HTERT RPE-1 (cell line): ENCODE data around the gene FRS3.

ENCODE experiments used
- in situ Hi-C: fragments of 300-500 bp; cut with MboI; formaldehyde crosslinking; loops from 4 replicates; pipeline ENCODE4 v1.14.3; 2020; ENCODE audit warnings: low sequenced_read_pairs

FRS3 gene

DNA sequence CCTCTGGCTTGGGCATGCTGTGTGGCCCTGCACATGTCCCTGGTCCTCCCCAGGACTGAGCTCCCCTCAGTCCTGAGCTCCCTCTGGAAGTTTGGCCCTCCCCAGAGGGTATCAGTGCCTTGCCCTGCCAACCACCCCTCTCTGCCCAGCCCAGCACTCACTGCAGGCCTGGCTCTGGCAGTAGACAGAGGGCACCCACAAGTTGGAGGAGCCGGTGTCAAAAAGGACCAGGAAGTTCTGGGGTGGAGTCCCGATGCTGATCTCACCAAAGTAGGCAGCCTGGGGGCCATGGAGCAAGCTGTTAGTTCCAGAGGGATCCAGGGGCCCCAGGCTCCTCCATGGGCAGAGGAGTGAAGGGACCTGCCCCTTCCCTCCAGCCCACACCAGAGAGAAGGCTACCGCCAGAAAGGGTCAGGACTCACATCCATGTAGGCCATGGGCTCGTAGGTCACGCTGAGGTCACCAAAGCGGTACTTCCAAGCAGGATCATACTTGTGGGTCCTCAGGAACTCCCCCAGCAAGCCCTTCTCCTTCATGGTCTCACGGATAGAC is 35.4 kb downstream of the FRS3 start:
- in situ Hi-C loops, result no loop called here

DNA sequence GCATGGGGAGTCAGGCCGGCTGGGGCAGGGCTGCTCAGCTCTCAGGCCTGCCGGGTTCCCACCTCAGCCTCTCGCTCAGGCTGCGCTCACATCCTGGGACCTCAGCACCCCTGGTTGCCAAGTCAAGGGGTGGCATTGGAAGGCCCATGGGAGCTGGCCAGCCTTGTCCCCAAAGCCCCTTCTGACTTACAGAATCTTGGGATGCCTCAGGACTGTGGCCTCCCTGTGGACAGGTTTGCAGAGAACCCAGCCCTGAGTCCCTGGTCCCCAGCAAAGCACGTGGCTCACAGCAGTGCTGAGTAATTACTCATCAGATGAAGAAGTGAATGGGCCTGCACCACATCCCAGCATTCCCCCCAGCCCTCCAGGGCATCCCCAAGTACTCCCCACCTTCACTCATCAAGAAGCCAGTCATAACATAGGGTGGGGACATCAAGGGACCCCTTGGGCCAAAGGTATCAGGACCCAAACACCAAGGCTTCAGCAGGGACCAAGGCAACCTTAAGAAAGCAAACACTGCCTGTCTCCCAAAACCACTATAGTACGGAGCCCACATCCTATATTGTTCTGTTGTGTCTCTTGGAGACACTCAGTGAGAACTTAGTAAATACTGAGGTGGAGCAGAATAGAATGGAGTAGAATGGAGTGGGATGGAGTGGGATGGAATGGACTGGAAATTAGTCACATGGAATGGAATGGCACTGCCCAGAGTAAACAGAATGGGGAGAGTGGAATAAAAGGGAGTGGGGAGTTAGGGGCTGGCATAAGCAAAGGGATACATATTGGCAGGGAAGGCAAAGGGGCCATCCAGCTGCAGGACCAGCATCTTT is 36.1 kb downstream of the FRS3 start:
- in situ Hi-C loops, result no loop called here

DNA sequence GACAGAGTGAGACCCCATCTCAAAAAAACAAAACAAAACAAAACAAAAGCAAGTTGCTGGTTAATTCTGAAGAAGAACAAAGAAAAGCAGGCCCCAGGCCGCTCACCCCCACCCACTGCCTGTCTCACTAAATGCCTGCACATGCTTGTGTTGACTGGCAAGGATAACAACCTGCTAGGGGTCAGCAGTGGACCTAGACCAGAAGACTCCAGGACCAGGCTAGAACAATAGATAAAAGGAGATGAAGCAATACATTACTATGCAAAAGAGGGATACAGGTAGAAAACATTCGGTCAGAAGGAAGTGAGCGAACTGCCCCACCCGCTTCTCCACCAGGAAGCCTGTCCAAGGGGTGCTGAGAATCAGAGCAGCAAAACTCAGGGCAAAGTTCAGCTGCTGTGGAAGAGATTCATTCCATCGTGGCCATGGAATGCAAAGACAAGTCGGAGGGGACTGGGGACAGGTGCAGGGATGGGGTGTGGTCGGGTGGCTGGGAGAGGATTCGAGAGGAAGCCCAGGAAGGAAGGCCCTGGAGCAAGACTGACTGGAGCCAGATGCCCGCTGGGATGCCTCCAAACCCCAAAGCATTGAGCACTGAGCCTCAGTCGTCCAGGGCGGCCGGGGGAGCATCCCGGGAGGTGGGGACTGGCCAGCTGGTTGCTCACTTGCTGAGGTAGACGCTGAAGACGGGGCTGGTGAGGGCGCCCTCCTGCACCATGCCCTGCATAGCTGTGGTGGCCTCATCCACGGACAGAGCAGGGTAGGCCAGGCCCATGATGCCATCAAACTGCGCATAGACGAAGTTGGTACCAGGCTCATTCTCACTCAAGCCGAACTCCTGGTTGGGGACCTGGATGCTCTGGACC is 37.8 kb downstream of the FRS3 start:
- in situ Hi-C loops, result no loop called here

DNA sequence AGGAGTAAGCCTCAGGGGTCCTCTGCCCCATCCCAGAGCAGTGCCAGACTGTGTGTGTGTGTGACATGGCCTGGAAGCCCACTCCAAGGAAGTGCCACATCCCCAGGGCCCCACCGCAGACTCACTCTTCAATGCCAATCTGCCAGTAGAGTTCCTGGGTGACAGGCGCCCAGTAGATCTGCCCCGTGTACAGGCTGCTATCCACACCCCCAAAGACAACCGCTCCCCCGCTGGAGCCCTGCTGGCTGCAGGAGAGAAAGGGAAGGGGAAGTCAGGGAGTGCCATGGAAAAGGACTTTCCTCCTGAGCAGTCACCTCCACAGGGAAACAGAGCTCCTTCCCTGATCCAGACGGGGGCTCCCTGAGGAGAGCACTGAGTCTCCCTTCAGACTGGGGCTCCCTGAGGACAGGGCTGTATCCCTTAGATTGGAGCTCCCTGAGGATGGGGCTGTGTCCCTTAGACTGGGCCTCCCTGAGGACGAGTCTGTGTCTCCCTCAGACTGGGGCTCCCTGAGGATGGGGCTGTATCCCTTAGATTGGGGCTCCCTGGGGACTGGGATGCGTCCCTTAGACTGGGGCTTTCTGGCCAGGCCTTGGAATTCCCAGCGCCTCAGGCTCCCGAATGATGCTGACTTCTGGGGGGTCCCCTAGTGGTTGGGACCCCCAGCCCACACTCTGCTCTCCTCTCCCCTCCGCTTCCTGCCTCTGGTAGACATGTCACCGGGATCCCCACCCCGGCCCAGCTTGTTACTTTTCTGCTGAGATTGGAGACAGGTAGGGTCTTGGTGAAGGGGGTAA is 39.1 kb downstream of the FRS3 start:
- in situ Hi-C loops, result no loop called here

DNA sequence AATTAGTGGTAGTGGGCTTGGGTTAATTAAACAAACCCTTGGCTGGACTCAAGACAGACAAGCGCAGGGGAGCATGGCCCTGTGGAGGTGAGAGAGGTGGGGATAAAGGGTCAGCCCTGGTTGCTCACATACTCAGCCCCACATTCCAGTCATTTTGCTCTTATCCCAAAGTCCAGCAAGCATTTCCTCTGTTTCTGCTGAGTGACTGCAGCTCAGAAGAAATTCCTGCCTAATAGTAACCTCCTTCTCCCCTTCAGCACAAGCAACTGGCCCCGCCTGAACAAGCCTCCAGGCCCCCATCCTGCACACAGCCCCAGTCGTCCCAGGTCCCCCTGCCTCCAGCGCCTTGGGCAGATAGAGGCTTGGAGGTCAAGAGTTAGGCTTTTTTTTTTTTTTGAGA is 40.7 kb downstream of the FRS3 start:
- in situ Hi-C loops, result no loop called here

DNA sequence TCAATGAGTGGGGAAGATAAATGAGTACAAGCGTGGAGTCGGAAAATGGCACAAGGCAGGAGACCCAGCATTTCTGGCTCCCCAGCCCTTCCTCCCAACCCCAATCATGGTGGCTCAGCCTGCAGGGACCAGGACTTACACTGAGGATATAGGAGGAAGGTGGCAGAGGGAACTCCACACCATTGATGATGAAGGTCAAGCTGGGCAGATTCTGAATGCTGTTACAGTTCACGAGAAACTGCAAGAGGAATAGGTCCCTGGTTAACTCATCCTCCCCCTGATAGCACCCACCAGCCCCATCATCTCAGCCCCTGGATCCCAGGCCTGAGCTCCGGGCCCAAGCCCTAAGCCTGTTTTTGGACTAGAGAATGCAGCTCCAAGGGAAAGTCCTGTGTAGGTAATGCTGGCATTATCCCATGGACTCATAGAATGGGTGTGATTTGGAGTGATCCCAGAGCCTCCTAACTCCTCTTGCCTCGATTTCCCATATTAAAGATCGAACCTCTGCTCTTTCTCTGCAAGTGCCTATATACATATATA is 42.0 kb downstream of the FRS3 start:
- in situ Hi-C loops, result no loop called here

DNA sequence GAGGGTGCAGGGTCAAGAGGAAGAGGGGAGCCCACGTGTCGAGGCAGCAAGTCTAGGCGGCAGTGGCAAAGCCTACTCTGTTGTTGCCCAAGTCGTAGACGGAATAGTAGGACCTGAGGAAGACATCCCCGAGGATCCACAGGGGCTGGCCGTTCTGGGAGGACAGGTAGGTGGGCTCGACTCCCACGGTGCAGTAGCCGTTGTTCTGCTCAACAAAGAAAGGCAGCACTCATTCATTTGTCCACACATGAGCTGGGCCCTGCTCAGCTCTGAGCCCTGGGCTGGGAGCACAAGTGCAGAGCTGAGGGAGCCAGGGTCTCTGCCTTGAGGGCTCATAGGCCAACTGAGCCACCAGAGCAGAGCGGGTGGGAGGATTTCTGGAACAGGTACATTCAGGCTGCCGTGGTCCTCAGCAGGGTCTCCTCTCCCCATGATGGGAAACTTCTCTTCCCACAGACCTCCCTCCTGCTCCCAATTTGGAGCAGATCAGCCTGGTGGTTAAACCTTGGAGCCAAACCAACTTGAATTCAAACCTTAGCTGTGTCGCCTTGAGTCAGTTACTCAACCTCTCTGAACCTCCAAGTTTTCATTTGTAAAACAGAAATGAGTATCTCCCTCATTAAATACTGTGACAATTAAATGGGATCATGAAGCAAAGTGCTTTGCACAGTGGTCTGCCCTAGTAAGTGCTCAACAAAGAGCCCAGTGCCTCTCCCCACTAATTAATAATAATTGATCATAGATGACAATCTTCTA is 42.7 kb downstream of the FRS3 start:
- in situ Hi-C loops, result no loop called here

DNA sequence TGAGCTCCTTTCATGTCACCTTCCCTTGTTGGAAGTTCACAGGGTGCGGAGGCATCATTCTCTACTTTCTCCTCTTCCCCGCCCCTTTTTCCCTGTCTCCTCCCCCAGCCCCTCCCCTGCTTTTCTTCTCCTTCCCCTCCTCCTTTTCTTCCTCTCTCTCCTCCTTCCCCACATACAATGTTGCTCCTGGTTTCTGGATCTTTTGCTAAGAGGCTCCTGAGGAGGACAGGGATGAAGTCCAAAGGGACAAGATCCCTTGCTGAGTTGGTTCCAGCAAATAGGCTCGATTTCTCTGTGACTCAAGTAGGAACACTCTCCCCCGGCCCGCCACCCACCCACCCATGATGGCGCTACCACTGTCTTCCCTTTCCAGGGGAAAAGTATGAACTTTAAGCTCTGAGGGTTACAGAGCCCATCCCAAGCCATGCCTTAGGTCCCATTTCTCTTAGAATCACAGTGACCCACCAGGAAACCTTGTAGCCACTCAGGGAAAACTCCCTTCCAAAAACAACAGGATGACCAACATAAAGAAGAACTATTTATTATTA is 43.4 kb downstream of the FRS3 start:
- in situ Hi-C loops, result no loop called here

DNA sequence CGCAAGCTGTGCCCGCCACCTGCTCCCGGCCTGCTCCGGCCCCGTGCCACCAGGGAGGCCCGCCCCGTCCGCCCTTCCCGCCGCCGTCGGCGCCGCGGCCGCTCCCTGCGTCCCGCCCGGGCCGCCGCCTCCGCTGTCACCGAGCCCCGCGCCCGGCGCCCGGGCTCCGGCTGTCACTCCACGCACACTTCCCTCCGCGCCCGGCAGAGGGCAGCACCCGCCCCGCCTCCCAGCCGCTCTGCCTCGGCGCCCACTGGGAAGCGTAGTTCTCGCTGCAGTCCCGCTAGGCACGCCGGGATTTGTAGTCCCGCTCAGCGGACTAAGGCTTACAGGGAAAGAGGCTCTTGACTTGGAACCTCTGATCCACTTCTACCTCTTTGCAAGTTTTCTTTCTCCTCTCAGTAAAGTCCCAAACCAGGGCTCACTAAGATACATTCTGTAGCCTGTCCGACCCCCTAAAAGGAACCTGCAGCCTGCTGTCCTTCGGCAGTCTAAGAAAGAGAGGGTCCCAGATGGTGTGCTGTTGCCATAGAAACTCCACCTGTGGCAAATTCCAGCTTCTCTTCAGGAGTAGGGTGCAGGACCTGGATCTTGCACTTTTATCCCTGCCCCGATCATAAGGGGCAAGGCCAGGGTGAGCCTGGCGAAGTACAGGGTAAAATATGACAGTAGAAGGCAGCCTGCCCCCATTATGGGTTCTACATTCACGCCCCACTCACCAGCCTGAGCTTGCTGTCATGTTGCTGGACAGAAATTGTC is 44.1 kb downstream of the FRS3 start, which contains the start of gene TFEB:
TSS of gene TFEB (minus strand) at position 182 of the 759 bp plus-strand sequence. CDS start 44,395 bp downstream, outside the sequence.
- in situ Hi-C loops, result no loop called here

DNA sequence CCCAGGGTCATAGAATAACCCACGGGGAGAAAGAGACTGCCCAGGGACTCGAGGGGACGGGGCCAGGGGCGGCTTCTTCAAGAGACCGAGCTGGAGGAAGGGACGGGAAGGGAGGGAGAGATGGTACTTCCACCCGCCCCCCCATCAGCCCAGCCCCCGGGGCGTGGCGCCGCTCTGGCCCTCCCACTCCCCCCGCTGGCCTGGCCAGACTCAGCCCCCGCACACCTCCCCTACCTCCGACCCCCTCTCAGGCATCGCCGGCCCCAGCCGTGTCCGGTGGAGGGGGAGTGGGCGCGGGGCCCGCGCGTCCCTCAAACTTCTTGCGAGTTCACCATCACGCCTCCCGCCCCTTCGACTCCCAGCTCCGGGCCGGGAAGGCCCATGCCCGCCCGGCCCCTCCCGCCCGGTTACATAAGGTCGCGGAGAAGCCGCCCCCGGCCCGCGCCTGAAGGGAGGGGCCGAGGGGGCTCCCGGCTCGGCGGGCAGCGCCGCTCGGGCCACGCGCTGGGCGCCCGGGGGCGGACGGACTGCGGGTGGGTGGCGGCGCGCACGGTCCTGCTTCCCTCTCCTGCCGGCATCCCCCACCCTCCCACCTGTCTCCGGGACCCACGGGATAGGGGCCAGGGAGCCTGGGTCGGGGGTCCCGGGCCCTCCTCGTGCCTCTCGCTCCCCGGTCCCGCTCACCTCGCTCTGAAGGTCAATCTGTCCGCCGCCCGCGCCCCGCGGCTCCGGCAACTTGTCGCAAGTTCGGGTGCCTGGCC is 44.9 kb downstream of the FRS3 start:
- in situ Hi-C loops, result no loop called here

DNA sequence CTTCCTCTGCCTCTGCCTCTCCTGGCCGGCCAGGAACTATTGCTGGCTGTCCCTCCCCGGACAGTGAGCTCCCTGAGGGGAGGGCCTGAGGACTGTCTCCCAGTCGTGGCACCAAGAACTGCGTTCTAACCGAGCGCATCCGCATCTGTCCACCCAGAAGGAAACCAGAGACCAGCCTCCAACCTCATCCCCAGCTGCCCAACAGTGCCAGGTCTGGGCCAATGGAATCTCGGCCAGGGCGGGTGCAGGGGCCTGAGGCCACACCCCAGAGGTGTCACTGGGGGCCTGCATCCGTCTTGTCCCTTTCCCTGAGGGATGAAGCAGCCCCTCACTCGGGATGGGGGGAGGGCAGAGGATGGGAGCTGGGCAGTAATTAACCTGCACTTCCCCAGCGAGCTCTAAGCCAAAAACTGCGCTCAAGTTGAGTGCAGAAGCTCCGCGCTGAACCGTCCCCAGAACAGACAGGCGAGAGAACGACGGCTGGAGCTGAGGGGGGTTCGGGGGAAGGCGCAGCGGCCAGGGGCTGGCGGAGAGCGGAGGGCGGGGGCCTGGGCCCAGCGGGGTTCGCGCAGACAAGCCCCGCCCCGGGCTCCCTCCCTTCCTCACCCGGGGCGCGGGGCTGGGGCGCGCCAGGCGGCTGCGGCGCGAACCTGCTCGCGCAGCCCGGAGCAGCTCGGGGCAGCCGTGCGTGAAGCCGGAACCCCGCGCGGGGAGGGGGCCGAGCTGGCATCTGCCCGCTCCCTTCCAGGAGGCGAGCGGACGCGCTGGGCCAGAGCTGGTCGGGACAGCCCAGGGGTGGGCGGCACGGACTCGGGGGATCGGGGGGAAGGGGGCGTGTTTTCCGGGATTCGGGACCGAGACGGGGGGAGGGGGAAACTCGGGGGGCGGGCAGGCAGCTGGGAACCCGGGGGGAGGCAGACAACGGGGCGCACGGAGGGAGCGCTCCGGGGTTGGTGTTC is 45.7 kb downstream of the FRS3 start:
- in situ Hi-C loops, result no loop called here

DNA sequence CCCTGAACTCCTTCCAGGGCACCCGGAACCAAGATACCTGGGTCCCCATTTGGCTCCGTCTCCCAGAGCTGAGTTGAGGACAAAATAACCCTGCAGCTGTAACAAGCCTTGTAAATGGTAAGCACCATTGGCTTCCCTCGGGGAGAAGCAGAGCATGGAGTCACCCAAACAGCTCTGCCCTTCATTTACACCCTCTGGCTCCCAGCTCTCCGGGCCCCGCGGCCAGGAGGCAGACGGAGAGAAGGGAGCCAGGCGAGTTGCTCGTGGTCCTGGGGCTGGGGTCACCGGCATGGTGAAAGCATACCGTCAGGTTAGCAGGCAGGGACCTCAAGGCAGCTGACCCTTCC is 46.4 kb downstream of the FRS3 start:
- in situ Hi-C loops, result no loop called here

DNA sequence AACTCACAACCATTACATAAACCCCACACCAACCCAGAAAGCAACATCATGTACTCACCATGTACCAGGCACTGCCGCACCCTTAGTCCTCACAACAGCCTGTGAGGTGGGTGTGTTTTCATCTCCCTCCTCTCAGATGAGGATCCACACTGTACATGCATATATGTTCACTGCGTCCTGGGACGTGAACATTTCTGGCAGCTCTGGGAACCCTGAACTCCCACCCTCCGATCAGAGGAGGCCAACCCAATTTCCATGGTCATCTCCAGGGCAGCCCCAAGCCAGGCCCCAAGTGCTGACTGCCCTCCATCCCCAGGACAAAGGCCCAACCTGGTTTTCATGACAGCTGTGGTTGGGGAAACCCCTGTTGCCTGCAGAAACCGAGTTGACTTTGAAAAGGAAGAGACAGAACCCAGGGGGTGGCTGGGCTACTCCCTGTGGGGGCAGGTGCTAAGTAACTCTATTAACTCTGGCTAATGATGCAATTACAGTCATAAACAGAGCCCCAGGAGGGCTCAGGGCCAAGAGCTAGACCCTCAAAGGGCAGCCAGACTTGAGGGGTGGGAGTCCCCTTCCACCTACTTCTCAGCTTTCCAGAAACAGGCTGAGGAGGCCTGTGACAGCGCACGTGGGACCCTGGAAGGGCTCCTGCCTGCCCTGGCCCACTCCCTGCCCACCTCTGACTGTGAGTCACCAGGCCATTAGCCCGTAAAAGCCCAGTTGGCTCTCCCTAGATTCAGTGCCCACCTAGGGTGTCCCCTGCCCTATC is 46.9 kb downstream of the FRS3 start:
- in situ Hi-C loops, result no loop called here

DNA sequence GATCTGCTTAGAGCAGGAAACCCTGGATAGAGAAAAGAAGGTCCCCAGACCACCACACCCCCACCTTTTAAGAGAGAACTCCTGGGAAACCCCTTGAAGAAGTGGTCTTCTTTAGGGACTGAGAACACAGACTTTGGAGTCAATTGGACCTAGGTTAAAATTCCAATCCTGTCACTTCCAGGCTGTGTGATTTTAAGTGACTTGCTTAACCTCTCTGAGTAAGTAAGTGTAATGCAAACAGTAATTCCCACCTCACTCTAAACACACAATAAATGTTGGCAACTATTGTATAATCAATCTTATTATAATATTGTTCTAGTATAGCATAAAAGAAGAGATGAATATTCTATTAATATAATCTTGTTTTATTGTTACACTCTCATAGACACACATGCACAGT is 47.6 kb downstream of the FRS3 start:
- in situ Hi-C loops, result no loop called here

DNA sequence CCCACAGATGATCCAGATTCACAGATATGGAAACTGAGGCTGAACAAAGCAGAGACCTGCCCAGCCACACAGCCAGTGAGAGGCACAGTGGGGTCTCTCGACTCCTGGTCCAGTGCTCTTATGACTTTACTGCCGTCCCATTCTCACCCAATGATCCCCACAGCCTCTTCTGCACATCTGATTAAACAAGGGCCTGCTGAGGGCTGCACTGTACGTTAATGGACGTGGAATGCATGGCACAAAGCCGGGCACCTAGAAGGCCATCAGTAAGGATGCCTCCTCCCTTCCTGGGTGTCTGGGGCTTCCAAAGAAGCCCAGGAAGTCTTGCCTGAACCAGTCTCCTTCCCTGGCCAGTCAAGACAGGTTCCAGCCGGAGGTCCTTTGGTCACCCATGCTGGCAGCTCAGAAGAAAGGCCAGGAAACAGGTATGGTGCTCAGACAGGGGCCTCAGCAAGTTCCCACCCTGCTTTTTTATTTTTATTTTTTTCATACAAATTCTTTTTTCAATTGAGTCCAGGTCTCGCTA is 48.1 kb downstream of the FRS3 start:
- in situ Hi-C loops, result no loop called here
